Liver (tissue), 9 donors: Measurements from ENCODE around the gene HUNK. TPM values are rescaled to one million over a fixed set of nuclear protein-coding genes. Genes with fewer than 3 reads are reported as not detected.
A peak's percentile ranks its signal among the peaks of the same experiment; 100 is the strongest.

Experiments
- DNase-seq: peaks from one replicate; pipeline ENCODE4 v3.0.0-alpha.2; 2017; ENCODE audit warnings: low spot score
- H3K27ac ChIP-seq, 2 donors: one replicate each; pipeline ENCODE4 v1.7.0; 2013; ENCODE audit warnings: inconsistent platforms in 2 of 2, low read length in 2 of 2, control low read depth in 1 of 2, low read depth in 1 of 2, mild to moderate bottlenecking in 1 of 2
- H3K27me3 ChIP-seq, 4 donors: one replicate each; pipeline versions ENCODE4 v1.6.1 to v1.7.0; 2013; ENCODE audit warnings: low read length in 3 of 4, inconsistent platforms in 1 of 4, mild to moderate bottlenecking in 1 of 4, moderate library complexity in 1 of 4; ENCODE audit not compliant: control insufficient read depth in 4 of 4, insufficient read depth in 4 of 4
- H3K36me3 ChIP-seq, 4 donors: one replicate each; pipeline versions ENCODE4 v1.6.1 to v1.7.0; 2013; ENCODE audit warnings: low read length in 3 of 4, mild to moderate bottlenecking in 3 of 4, low read depth in 1 of 4, moderate library complexity in 1 of 4; ENCODE audit not compliant: control insufficient read depth in 4 of 4, insufficient read depth in 3 of 4
- H3K4me1 ChIP-seq, 4 donors: one replicate each; pipeline versions ENCODE4 v1.6.1 to v1.7.0; 2013; ENCODE audit warnings: low read length in 3 of 4, mild to moderate bottlenecking in 3 of 4, moderate library complexity in 1 of 4; ENCODE audit not compliant: control insufficient read depth in 4 of 4, insufficient read depth in 4 of 4
- H3K4me3 ChIP-seq, 3 donors: one replicate each; pipeline versions ENCODE4 v1.6.1 to v1.7.0; 2013; ENCODE audit warnings: low read length in 3 of 3, control low read depth in 1 of 3, low read depth in 1 of 3, mild to moderate bottlenecking in 1 of 3
- H3K9ac ChIP-seq, 2 donors: one replicate each; pipeline ENCODE4 v1.7.0; 2013; ENCODE audit warnings: low read length in 2 of 2, mild to moderate bottlenecking in 2 of 2, moderate library complexity in 2 of 2, control low read depth in 1 of 2, low read depth in 1 of 2
- H3K9me3 ChIP-seq, 4 donors: one replicate each; pipeline versions ENCODE4 v1.6.1 to v1.7.0; 2013; ENCODE audit warnings: low read length in 3 of 4; ENCODE audit not compliant: control insufficient read depth in 4 of 4
- ATF3 ChIP-seq: IDR thresholded peaks from 2 replicates; pipeline ENCODE4 v1.6.1; 2016; ENCODE audit warnings: antibody characterized with exemption
- CTCF ChIP-seq: fragments of 150-350 bp; IDR thresholded peaks from 2 replicates; pipeline ENCODE4 v1.5.1; 2017; ENCODE audit warnings: improper control_type of control experiment, low read depth, low read length; ENCODE audit not compliant: missing input control
- FOXA1 ChIP-seq: IDR thresholded peaks from 2 replicates; pipeline ENCODE4 v1.6.1; 2016; ENCODE audit warnings: antibody characterized with exemption
- GABPA ChIP-seq, 2 donors: IDR thresholded peaks in 1 of 2; conservative IDR thresholded peaks in 1 of 2; 2 replicates each; pipeline ENCODE4 v1.6.1; 2016; ENCODE audit warnings: antibody characterized with exemption in 2 of 2, mild to moderate bottlenecking in 1 of 2, moderate library complexity in 1 of 2
- HNF4A ChIP-seq, 2 donors: conservative IDR thresholded peaks; 2 replicates each; pipeline ENCODE4 v1.6.1; 2016; ENCODE audit warnings: antibody characterized with exemption in 2 of 2, mild to moderate bottlenecking in 2 of 2
- RAD21 ChIP-seq, 2 donors: IDR thresholded peaks; 2 replicates each; pipeline ENCODE4 v1.6.1; 2016; ENCODE audit warnings: antibody characterized with exemption in 2 of 2, mild to moderate bottlenecking in 2 of 2
- REST ChIP-seq: IDR thresholded peaks from 2 replicates; pipeline ENCODE4 v1.6.1; 2016; ENCODE audit warnings: antibody characterized with exemption, mild to moderate bottlenecking
- RXRA ChIP-seq, 2 donors: IDR thresholded peaks; 2 replicates each; pipeline ENCODE4 v1.6.1; 2017 to 2018; ENCODE audit warnings: antibody characterized with exemption in 2 of 2, mild to moderate bottlenecking in 1 of 2
- TAF1 ChIP-seq: conservative IDR thresholded peaks from 2 replicates; pipeline ENCODE4 v1.6.1; 2016; ENCODE audit warnings: antibody characterized with exemption, mild to moderate bottlenecking
- WGBS: extraction: QIAGEN DNeasy Blood & Tissue Kit; methylation state at CpG from one replicate; pipeline ENCODE4 v1.1.7; 2013; 5-methylcytosine and 5-hydroxymethylcytosine counted together
- polyA plus RNA-seq, 2 donors: library from polyadenylated mRNA; stranded (reverse) in 1 of 2; unstranded in 1 of 2; fragments of 200-250 nt in 1 of 2; fragments of >200 nt in 1 of 2; fragmentation: Nextera tagmentation in 1 of 2; extraction: Ambion mirVana in 1 of 2; gene quantifications; one replicate each; pipeline versions ENCODE4 v1.2.1 to v1.2.3, GENCODE V29; 2013 to 2015
- total RNA-seq, 2 donors: library from RNA; depleted of rRNA; stranded (reverse); fragments of >200 nt; gene quantifications; one replicate each; pipeline ENCODE4 v1.2.3, GENCODE V29; 2014
- donor health status: healthy.
- donor health status: healthy.
- donor health status: healthy.
- donor health status: healthy.
- donor health status: healthy.

The HUNK gene
- total and polyA plus RNA-seq, 4 donors = 0.11 to 0.92 (median 0.30) TPM

GRCh38 chr21:31873275-31873695, 465 bp downstream of the HUNK start:
- no peak overlapping the region for H3K9ac ChIP-seq
- H3K27me3 ChIP-seq = peaks cover 0 to 6% (median 4%) of the 10 kb centered on the region in 4 donors

GRCh38 chr21:31873696-31874599, 1.1 kb downstream of the HUNK start:
- DNase-seq = peak; percentile 67
- Histone ChIP-seq H3K4me1 (peaks cover 5 to 22% (median 10%) of the 10 kb centered on the region in 4 donors), H3K27me3 (peaks cover 0 to 6% (median 4%) of the 10 kb centered on the region in 4 donors), H3K9me3 (no peaks in the 10 kb centered on the region), H3K4me3 (peak overlapping the region in 1 of 3 donors; percentile 65), H3K36me3 (no peaks in the 10 kb centered on the region), H3K9ac (no peak overlapping the region), H3K27ac (no peak overlapping the region)
- TF ChIP-seq REST (no peak), RAD21 (IDR thresholded peaks at IDR 0.05) (peak; percentile 19 to 58), CTCF (peak; percentile 28), HNF4A (conservative IDR thresholded peaks at IDR 0.05) (no peak), FOXA1 (no peak), RXRA (IDR thresholded peaks at IDR 0.05) (no peak), ATF3 (no peak)
- 6% methylated on average over 77 of the region's 77 CpGs for WGBS

More at GRCh38 chr21:31873275-31873695, 465 bp downstream of the HUNK start:
- no peak for DNase-seq
- TF ChIP-seq REST (no peak), GABPA (IDR thresholded peaks at IDR 0.05 in 1 of 2, conservative IDR thresholded peaks at IDR 0.05 in 1 of 2) (no peak), TAF1 (no peak)
- Histone ChIP-seq H3K36me3 (no peaks in the 10 kb centered on the region), H3K27ac (no peak overlapping the region), H3K9me3 (no peaks in the 10 kb centered on the region), H3K4me1 (peaks cover 5 to 22% (median 10%) of the 10 kb centered on the region in 4 donors), H3K4me3 (peak overlapping the region in 2 of 3 donors; percentile 13 to 65)
- 1% methylated on average over 58 of the region's 58 CpGs for WGBS
